GM06990 (cell line): ENCODE measurements around the gene SELENOF.

ENCODE experiments used
- DNase-seq: peaks from one replicate; pipeline ENCODE4 v3.0.0-alpha.2; 2011; ENCODE audit not compliant: insufficient read length; ENCODE audit errors: extremely low read depth
- H3K27me3 ChIP-seq: replicated peaks from 2 replicates; pipeline ENCODE4 v1.6.0; 2011; ENCODE audit warnings: low read length; ENCODE audit not compliant: control insufficient read depth, insufficient read depth
- H3K36me3 ChIP-seq: 2 replicates; pipeline ENCODE4 v1.5.1; 2011; ENCODE audit warnings: low read length; ENCODE audit not compliant: control insufficient read depth, insufficient read depth
- H3K4me3 ChIP-seq: replicated peaks from 2 replicates; pipeline ENCODE4 v1.5.1; 2011; ENCODE audit warnings: low read depth, mild to moderate bottlenecking, control low read depth, low read length
- TF ChIP-seq, protein P1 (sequence below): IDR thresholded peaks from 2 replicates; pipeline ENCODE4 v1.5.1; 2011; ENCODE audit warnings: low read length, control low read depth, mild to moderate bottlenecking, inconsistent platforms; ENCODE audit not compliant: insufficient read depth, poor library complexity, severe bottlenecking

SELENOF gene

DNA sequence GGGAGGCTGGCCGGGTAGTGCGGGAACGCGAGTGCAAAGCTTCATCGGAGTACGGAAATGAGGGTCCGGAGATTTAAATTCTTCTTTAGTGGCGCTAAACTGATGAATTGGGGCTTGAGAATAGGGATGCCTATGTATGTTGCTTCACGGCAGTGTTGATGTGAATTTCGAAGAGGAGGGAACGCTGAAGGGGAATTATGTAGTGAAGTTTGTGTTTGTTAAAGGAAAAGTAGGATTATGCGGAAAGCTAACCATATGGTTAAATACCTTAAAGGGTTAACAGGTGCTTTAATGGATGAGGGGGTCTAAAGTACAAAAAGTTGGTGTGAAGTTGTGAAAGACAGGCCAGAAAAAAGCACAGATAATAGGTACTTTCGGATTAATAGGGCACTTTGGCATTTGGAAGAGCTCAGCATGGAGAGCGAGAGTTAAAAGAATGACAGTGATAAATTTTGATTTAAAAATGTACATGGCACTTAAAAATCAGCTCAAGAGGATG, 1.9 kb upstream of the SELENOF start:
- Histone ChIP-seq H3K27me3 (no peaks in the 10 kb centered on the region), H3K4me3 (peak overlapping the region; percentile 94), H3K36me3 (no peaks in the 10 kb centered on the region)
- TF ChIP-seq, protein P1, sequence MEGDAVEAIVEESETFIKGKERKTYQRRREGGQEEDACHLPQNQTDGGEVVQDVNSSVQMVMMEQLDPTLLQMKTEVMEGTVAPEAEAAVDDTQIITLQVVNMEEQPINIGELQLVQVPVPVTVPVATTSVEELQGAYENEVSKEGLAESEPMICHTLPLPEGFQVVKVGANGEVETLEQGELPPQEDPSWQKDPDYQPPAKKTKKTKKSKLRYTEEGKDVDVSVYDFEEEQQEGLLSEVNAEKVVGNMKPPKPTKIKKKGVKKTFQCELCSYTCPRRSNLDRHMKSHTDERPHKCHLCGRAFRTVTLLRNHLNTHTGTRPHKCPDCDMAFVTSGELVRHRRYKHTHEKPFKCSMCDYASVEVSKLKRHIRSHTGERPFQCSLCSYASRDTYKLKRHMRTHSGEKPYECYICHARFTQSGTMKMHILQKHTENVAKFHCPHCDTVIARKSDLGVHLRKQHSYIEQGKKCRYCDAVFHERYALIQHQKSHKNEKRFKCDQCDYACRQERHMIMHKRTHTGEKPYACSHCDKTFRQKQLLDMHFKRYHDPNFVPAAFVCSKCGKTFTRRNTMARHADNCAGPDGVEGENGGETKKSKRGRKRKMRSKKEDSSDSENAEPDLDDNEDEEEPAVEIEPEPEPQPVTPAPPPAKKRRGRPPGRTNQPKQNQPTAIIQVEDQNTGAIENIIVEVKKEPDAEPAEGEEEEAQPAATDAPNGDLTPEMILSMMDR = no peak
- no peak for DNase-seq

DNA sequence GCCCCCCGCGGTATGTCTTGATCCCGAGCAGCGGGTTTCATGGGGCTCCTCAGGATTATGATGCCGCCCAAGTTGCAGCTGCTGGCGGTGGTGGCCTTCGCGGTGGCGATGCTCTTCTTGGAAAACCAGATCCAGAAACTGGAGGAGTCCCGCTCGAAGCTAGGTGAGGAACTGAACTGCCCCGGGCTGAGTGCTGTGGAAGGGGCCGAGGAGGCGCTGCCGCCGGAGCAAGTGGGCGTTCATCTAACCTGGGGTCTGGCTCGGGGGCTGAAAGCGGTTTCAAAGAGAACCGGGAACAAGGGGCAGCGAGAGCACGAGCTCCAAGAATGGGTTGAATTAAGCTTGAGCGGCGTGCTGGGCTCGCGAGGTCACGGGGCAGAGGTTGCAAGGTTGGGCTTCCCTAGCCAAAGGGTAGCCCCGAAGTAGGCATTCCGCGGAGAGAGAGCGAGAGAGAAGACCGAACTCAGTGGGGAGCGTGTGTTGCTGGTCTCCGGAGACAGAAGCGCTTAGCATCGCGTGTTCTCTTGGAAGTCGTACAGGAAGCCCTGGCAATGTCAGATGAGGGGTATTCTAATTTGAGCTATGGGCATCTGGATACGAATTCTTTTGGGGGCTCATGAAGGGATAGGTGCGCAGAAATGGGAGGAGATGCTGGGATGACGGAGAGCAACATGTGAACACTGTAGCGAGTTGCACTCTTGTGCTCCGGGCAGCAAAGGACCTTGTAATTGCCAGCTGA, 1.2 kb upstream of the SELENOF start:
- TF ChIP-seq, protein P1 = no peak
- DNase-seq = peak; percentile 73
- Histone ChIP-seq H3K27me3 (no peaks in the 10 kb centered on the region), H3K36me3 (no peaks in the 10 kb centered on the region), H3K4me3 (peak overlapping the region; percentile 94)

DNA sequence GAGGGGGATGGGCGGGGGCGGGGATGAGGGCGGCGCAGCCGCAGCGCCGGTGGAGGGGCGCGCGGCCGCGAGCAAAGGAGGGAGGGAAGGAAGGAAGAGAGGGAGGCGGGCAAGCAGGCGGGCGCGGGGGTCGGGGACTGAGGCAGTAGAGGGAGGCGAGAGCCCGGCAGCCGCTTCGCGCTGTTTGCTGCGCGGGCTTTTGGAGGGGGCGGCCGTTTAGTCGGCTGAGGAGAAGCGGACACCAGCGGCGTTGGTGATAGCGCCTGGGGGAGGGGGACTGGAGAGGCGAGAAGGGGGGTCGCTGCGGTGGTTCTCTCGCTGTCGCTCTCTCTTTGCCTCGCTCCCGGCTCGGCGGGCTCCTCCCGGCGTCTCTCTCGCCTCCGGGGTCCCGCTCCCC, 673 bp upstream of the SELENOF start, which contains the start of gene HS2ST1:
TSS of gene HS2ST1 (plus strand) at position 35 of the 397 bp plus-strand sequence.
- Histone ChIP-seq H3K4me3 (peak within 1 kb of the TSS; percentile 95), H3K36me3 (no peaks in the 10 kb centered on the region), H3K27me3 (no peaks in the 10 kb centered on the region)
- TF ChIP-seq, protein P1 = no peak
- no peak for DNase-seq

- peak; percentile 39 for DNase-seq
These were observed 479 bp downstream of the SELENOF start for GRCh38 chr1:86913399-86913895.

GRCh38 chr1:86912281-86912900, 1.5 kb downstream of the SELENOF start:
- TF ChIP-seq, protein P1 = no peak
- DNase-seq = no peak
- H3K36me3 ChIP-seq = no peaks in the 10 kb centered on the region

More at GRCh38 chr1:86913399-86913895, 479 bp downstream of the SELENOF start:
- H3K27me3 ChIP-seq = no peaks in the 10 kb centered on the region
- no peaks in the 10 kb centered on the region for H3K36me3 ChIP-seq
- TF ChIP-seq, protein P1 = no peak
- peak overlapping the region; percentile 95 for H3K4me3 ChIP-seq

More at GRCh38 chr1:86912281-86912900, 1.5 kb downstream of the SELENOF start:
- no peaks in the 10 kb centered on the region for H3K27me3 ChIP-seq
- peak overlapping the region; percentile 95 for H3K4me3 ChIP-seq
